HCT116 (cell line): ENCODE data around the gene MAP2K5. TPM values are rescaled to one million over a fixed set of nuclear protein-coding genes. Genes with fewer than 3 reads are reported as not detected.

Source experiments
- ATAC-seq: fragments of 200-7000 bp; cut with Tn5 transposase; 2 replicates; pipeline ENCODE4 v1.9.1; 2020; ENCODE audit warnings: mild to moderate bottlenecking, moderate library complexity
- BruUV-seq: library from RNA; stranded (reverse); fragments of 400-500 nt; replicated peaks from 2 replicates; lab custom pipeline; 2021; lab: Mats Ljungman, UMichigan
- CTCF ChIA-PET: fragments of 300-600 bp; sonication (Branson Sonifier 250); formaldehyde crosslinking; loops from one replicate; lab custom pipeline; 2021; ENCODE audit warnings: antibody characterized with exemption; lab: Charles Lee
- POLR2A ChIA-PET: fragments of 300-600, 350-600 bp; sonication (Branson Sonifier 250); formaldehyde crosslinking; loops from one replicate; lab custom pipeline; 2021; ENCODE audit warnings: antibody characterized with exemption; lab: Charles Lee
- RAD21 ChIA-PET, 2 experiments: fragments of 300-600 bp; sonication (Branson Sonifier 250); formaldehyde crosslinking; loops; one replicate each; lab custom pipeline; 2023; ENCODE audit warnings: low total read pairs in 2 of 2; ENCODE audit not compliant: uncharacterized antibody in 2 of 2, unreplicated experiment in 2 of 2, low non-redundant PET in 1 of 2; lab: Charles Lee
- DNase-seq: peaks from one replicate; pipeline ENCODE4 v3.0.0-alpha.2; 2010; ENCODE audit warnings: low read depth, low spot score
- H2AFZ ChIP-seq: fragments of 200-600 bp; shearing (Covaris generic), sonication (generic); 2 replicates; pipeline ENCODE4 v1.6.1; 2017; ENCODE audit warnings: low read depth, mixed run types, mixed read lengths, antibody characterized with exemption, low read length; ENCODE audit not compliant: poor library complexity, severe bottlenecking
- H3K27ac ChIP-seq: 2 replicates; pipeline ENCODE4 v1.5.1; 2012; ENCODE audit warnings: low read depth, low read length
- H3K27me3 ChIP-seq: fragments of 200-600 bp; sonication (generic); 2 replicates; pipeline ENCODE4 v1.6.1; 2016; ENCODE audit warnings: mixed run types, low read length, mixed read lengths; ENCODE audit not compliant: insufficient read depth
- H3K36me3 ChIP-seq, 2 experiments: fragments of 200-500 bp in 1 of 2; fragments of 200-600 bp in 1 of 2; sonication (Bioruptor generic) in 1 of 2; sonication (generic) in 1 of 2; 2 replicates each; pipeline versions ENCODE4 v1.5.1 to v1.6.1; 2014 to 2016; ENCODE audit warnings: low read length in 2 of 2, inconsistent platforms in 1 of 2, mixed read lengths in 1 of 2, mixed run types in 1 of 2; ENCODE audit not compliant: insufficient read depth in 2 of 2, control insufficient read depth in 1 of 2
- H3K4me1 ChIP-seq, 2 experiments: fragments of 200-600 bp in 1 of 2; sonication (generic) in 1 of 2; 2 replicates each; pipeline versions ENCODE4 v1.5.1 to v1.6.1; 2012 to 2017; ENCODE audit warnings: low read length in 2 of 2, inconsistent platforms in 1 of 2, mild to moderate bottlenecking in 1 of 2, mixed read lengths in 1 of 2, mixed run types in 1 of 2, moderate library complexity in 1 of 2; ENCODE audit not compliant: insufficient read depth in 2 of 2, control insufficient read depth in 1 of 2
- H3K4me2 ChIP-seq: fragments of 200-600 bp; sonication (generic); 2 replicates; pipeline ENCODE4 v1.6.1; 2017; ENCODE audit warnings: mixed run types, low read length, mixed read lengths
- H3K4me3 ChIP-seq, 2 experiments: fragments of 200-600 bp in 1 of 2; sonication (generic) in 1 of 2; replicated peaks in 1 of 2; 2 replicates each; pipeline ENCODE4 v1.5.1; 2011 to 2016; ENCODE audit warnings: low read length in 2 of 2, control low read depth in 1 of 2, low read depth in 1 of 2, mild to moderate bottlenecking in 1 of 2, mixed read lengths in 1 of 2, mixed run types in 1 of 2
- H3K79me2 ChIP-seq: fragments of 200-600 bp; sonication (generic); 2 replicates; pipeline ENCODE4 v1.6.1; 2017; ENCODE audit warnings: mild to moderate bottlenecking, mixed run types, low read length, moderate library complexity, mixed read lengths; ENCODE audit not compliant: insufficient read depth
- H3K9ac ChIP-seq: fragments of 200-600 bp; sonication (generic); 2 replicates; pipeline ENCODE4 v1.6.1; 2016; ENCODE audit warnings: low read length, mixed read lengths
- H3K9me2 ChIP-seq: fragments of 200-600 bp; sonication (generic), shearing (Covaris generic); 2 replicates; pipeline ENCODE4 v1.6.1; 2017; ENCODE audit warnings: mixed run types, mild to moderate bottlenecking, moderate library complexity; ENCODE audit not compliant: insufficient read depth
- H3K9me3 ChIP-seq, 2 experiments: fragments of 200-500 bp in 1 of 2; fragments of 200-600 bp in 1 of 2; sonication (Bioruptor generic) in 1 of 2; sonication (generic) in 1 of 2; 2 replicates each; pipeline ENCODE4 v1.6.1; 2014 to 2017; ENCODE audit warnings: low read length in 2 of 2, mixed read lengths in 2 of 2, inconsistent platforms in 1 of 2, low read depth in 1 of 2, mild to moderate bottlenecking in 1 of 2, mixed run types in 1 of 2, moderate library complexity in 1 of 2; ENCODE audit not compliant: control insufficient read depth in 1 of 2, insufficient read depth in 1 of 2
- H4K20me1 ChIP-seq: fragments of 200-600 bp; sonication (generic), shearing (Covaris generic); 2 replicates; pipeline ENCODE4 v1.6.1; 2017; ENCODE audit warnings: mixed run types, mild to moderate bottlenecking, moderate library complexity; ENCODE audit not compliant: insufficient read depth
- CEBPB ChIP-seq: IDR thresholded peaks from 2 replicates; pipeline ENCODE4 v1.6.1; 2012; ENCODE audit warnings: low read depth
- CTCF ChIP-seq, 3 experiments: fragments of 200-600 bp in 1 of 3; sonication (generic) in 1 of 3; IDR thresholded peaks in 2 of 3; conservative IDR thresholded peaks in 1 of 3; 2 replicates each; pipeline ENCODE4 v1.5.1; 2012 to 2017; ENCODE audit warnings: low read depth in 2 of 3, low read length in 2 of 3, antibody characterized with exemption in 1 of 3, borderline replicate concordance in 1 of 3, control low read depth in 1 of 3, mild to moderate bottlenecking in 1 of 3, mixed read lengths in 1 of 3, mixed run types in 1 of 3, moderate library complexity in 1 of 3; ENCODE audit not compliant: insufficient read depth in 1 of 3
- EGR1 ChIP-seq: IDR thresholded peaks from 2 replicates; pipeline ENCODE4 v1.6.1; 2012; ENCODE audit warnings: low read depth
- FOSL1 ChIP-seq: IDR thresholded peaks from 2 replicates; pipeline ENCODE4 v1.6.1; 2012; ENCODE audit warnings: low read depth
- JUND ChIP-seq: IDR thresholded peaks from 2 replicates; pipeline ENCODE4 v1.6.1; 2012
- POLR2A ChIP-seq: IDR thresholded peaks from 2 replicates; pipeline ENCODE4 v1.7.0; 2011; ENCODE audit warnings: borderline replicate concordance; ENCODE audit not compliant: insufficient read depth, insufficient read length; ENCODE audit errors: extremely low read depth
- POLR2AphosphoS5 ChIP-seq: IDR thresholded peaks from 2 replicates; pipeline ENCODE4 v1.6.1; 2011; ENCODE audit warnings: mild to moderate bottlenecking, low read depth, low read length, moderate library complexity
- RAD21 ChIP-seq: IDR thresholded peaks from 2 replicates; pipeline ENCODE4 v1.6.1; 2012; ENCODE audit warnings: low read depth, mild to moderate bottlenecking
- SP1 ChIP-seq: IDR thresholded peaks from 2 replicates; pipeline ENCODE4 v1.6.1; 2012; ENCODE audit warnings: low read depth
- ZBTB33 ChIP-seq: IDR thresholded peaks from 2 replicates; pipeline ENCODE4 v1.6.1; 2011; ENCODE audit warnings: mild to moderate bottlenecking, low read length, moderate library complexity; ENCODE audit not compliant: insufficient replicate concordance; ENCODE audit errors: extremely low read depth
- intact Hi-C: fragments of 100-400 bp; cut with micrococcal nuclease; formaldehyde crosslinking; loops from 2 replicates; pipeline ENCODE4 v1.10.0; 2022
- total RNA-seq: library from RNA; stranded (reverse); gene quantifications from one replicate; pipeline ENCODE4 v1.2.1, GENCODE V29; 2021; ENCODE audit not compliant: unreplicated experiment

The MAP2K5 gene
- total RNA-seq, 1 experiment from 2014 or later = 15.6 TPM

- TF ChIP-seq ZBTB33 = no peak
- no peak for TF ChIP-seq SP1
- no peak for TF ChIP-seq POLR2A
- no peak for TF ChIP-seq JUND
Observed at GRCh38 chr15:67770358-67770628, 227.8 kb downstream of the MAP2K5 start (continued).

- Histone ChIP-seq H2AFZ (no peak overlapping the region), H3K27ac (no peak overlapping the region), H3K9ac (no peak overlapping the region), H3K4me2 (no peak overlapping the region), H3K79me2 (no peaks in the 10 kb centered on the region), H3K27me3 (no peaks in the 10 kb centered on the region), H3K9me3 (no peaks in the 10 kb centered on the region), H3K4me3 (no peak overlapping the region), H3K9me2 (no peaks in the 10 kb centered on the region), H3K4me1 (no peaks in the 10 kb centered on the region), H4K20me1 (no peaks in the 10 kb centered on the region), H3K36me3 (no peaks in the 10 kb centered on the region)
- POLR2A ChIA-PET = no interaction called here
- no TSS peak for BruUV-seq
- intact Hi-C loops = no loop called here
- ATAC-seq (no peak), DNase-seq (no peak)
- TF ChIP-seq FOSL1 (no peak), POLR2A (no peak), POLR2AphosphoS5 (no peak), CTCF (IDR thresholded peaks at IDR 0.05 in 2 of 3, conservative IDR thresholded peaks at IDR 0.05 in 1 of 3; ENCODE audit: borderline replicate concordance in 1 of 3, insufficient read depth in 1 of 3, low read depth in 2 of 3, low read length in 2 of 3) (no peak), RAD21 (no peak), EGR1 (no peak), CEBPB (no peak)
- CTCF ChIA-PET = no interaction called here
- RAD21 ChIA-PET = no interaction called here
Observed at GRCh38 chr15:67771189-67771800, 228.8 kb downstream of the MAP2K5 start.
